Stimulated activated naive B cell treated with anti-CD40 and anti-IgM and Interleukin-4, amounts not matched to agents 10 μg/mL and 1 μg/mL and 100 μg/mL, for 72 hours (primary cell): Measurements from ENCODE around the gene HNRNPUL2.
A peak's percentile ranks its signal among the peaks of the same experiment; 100 is the strongest.
"Not testable (repeated sequence)": the region's sequence is repeated elsewhere in the genome, so short reads cannot be mapped to it uniquely, and the experiment has no call there.

Experiments used
- ATAC-seq, 2 donors: fragments of 150-1000 bp; cut with Tn5 transposase; replicated peaks; 2 replicates each; pipeline ENCODE4 v1.10.0; 2021; ENCODE audit warnings: moderate library complexity in 1 of 2
- DNase-seq: peaks from one replicate; pipeline ENCODE4 v3.0.0; 2021
- H3K27ac Mint-ChIP-seq: one replicate; pipeline ENCODE4 v1.8.0; 2022; ENCODE audit warnings: mild to moderate bottlenecking, mixed read lengths
- H3K27me3 Mint-ChIP-seq, 2 donors: one replicate each; pipeline ENCODE4 v1.8.0; 2022; ENCODE audit warnings: mixed read lengths in 2 of 2
- H3K36me3 Mint-ChIP-seq, 2 donors: one replicate each; pipeline ENCODE4 v1.8.0; 2022; ENCODE audit warnings: mixed read lengths in 2 of 2, mild to moderate bottlenecking in 1 of 2
- H3K4me1 Mint-ChIP-seq, 2 donors: one replicate each; pipeline ENCODE4 v1.8.0; 2022; ENCODE audit warnings: mixed read lengths in 2 of 2, mild to moderate bottlenecking in 1 of 2
- H3K4me3 Mint-ChIP-seq, 2 donors: one replicate each; pipeline ENCODE4 v1.8.0; 2022; ENCODE audit warnings: mild to moderate bottlenecking in 2 of 2, mixed read lengths in 2 of 2, moderate library complexity in 1 of 2
- H3K9me3 Mint-ChIP-seq, 2 donors: one replicate each; pipeline ENCODE4 v1.8.0; 2022; ENCODE audit warnings: mixed read lengths in 2 of 2, mild to moderate bottlenecking in 1 of 2

The HNRNPUL2 gene

DNA sequence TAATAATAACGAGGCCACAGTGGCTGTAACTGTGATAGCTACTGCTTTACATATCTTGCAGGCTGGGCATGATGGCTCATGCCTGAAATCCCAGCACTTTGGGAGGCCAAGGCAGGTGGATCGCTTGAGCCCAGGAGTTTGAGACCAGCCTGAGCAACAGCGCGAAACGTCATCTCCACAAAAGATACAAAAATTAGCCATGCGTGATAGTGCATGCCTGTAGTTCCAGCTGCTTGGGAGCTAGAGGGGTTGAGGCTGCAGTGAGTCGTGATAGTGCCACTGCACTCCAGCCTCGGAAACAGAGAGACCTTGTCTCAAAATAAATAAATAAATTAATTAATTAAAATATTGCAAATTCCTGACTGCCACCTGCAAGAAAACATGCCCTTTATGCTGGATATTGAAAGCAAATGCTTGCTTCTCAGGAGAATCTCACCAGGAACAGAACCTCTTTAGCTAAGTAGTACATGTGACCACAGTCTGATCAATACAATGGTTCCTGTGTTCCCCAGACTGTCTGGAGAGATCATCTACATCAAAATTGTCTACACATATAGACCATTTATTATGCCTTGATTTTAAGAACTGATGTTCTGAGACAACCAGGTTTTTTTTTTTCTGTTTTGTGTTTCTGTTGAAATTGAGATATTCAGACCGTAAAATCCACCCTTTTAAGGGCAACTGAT lies 20.4 kb upstream of the HNRNPUL2 start:
- H3K36me3 Mint-ChIP-seq = peaks cover 10 to 11% of the 10 kb centered on the region in 2 donors
- H3K9me3 Mint-ChIP-seq = no peaks in the 10 kb centered on the region
- H3K4me1 Mint-ChIP-seq = peaks cover 9 to 14% of the 10 kb centered on the region in 2 donors
- no peaks in the 10 kb centered on the region for H3K27me3 Mint-ChIP-seq
- ATAC-seq (no peak), DNase-seq (no peak)
- H3K27ac Mint-ChIP-seq = no peak overlapping the region
- H3K4me3 Mint-ChIP-seq = no peak overlapping the region

- DNase-seq = no peak
- H3K27me3 Mint-ChIP-seq = no peaks in the 10 kb centered on the region
Observed at GRCh38 chr11:62737196-62737595, 9.9 kb upstream of the HNRNPUL2 start.

DNA sequence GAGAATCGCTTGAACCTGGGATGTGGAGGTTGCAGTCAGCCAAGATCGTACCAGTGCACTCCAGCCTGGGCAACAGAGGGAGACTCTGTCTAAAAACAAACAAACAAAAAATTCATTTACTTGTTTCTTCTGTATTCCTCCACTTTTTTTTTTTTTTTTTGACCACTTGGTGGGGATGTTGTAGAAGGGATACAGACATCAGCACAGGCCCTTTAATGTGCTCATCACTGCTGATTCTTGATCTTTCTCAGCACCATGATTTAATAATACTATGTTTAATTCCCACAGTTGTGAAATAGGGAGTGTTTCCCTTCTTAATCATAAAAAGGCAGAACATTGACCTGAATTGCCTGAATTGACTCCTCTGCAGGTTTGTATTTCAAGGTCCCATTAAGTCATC lies 5.6 kb upstream of the HNRNPUL2 start:
- Mint-ChIP-seq H3K27ac (no peak overlapping the region), H3K9me3 (no peaks in the 10 kb centered on the region), H3K36me3 (peaks cover 15 to 29% of the 10 kb centered on the region in 2 donors), H3K27me3 (no peaks in the 10 kb centered on the region), H3K4me3 (no peak overlapping the region), H3K4me1 (peaks cover 10 to 21% of the 10 kb centered on the region in 2 donors)
- DNase-seq = no peak
- ATAC-seq = no peak

More at GRCh38 chr11:62737196-62737595, 9.9 kb upstream of the HNRNPUL2 start:
- ATAC-seq = no peak
- Mint-ChIP-seq H3K27ac (no peak overlapping the region), H3K36me3 (peaks cover 19 to 27% of the 10 kb centered on the region in 2 donors), H3K4me3 (no peak overlapping the region), H3K9me3 (no peaks in the 10 kb centered on the region), H3K4me1 (peaks cover 3 to 5% of the 10 kb centered on the region in 2 donors)

- DNase-seq, ATAC-seq, H3K9me3 Mint-ChIP-seq, H3K27me3 Mint-ChIP-seq, H3K27ac Mint-ChIP-seq: not testable (repeated sequence)
- Mint-ChIP-seq H3K36me3 (peaks cover 23 to 35% of the 10 kb centered on the region in 2 donors), H3K4me1 (peaks cover 14 to 25% of the 10 kb centered on the region in 2 donors), H3K4me3 (peak overlapping the region; percentile 96 to 97)
Observed at GRCh38 chr11:62730076-62730475, 2.8 kb upstream of the HNRNPUL2 start.

DNA sequence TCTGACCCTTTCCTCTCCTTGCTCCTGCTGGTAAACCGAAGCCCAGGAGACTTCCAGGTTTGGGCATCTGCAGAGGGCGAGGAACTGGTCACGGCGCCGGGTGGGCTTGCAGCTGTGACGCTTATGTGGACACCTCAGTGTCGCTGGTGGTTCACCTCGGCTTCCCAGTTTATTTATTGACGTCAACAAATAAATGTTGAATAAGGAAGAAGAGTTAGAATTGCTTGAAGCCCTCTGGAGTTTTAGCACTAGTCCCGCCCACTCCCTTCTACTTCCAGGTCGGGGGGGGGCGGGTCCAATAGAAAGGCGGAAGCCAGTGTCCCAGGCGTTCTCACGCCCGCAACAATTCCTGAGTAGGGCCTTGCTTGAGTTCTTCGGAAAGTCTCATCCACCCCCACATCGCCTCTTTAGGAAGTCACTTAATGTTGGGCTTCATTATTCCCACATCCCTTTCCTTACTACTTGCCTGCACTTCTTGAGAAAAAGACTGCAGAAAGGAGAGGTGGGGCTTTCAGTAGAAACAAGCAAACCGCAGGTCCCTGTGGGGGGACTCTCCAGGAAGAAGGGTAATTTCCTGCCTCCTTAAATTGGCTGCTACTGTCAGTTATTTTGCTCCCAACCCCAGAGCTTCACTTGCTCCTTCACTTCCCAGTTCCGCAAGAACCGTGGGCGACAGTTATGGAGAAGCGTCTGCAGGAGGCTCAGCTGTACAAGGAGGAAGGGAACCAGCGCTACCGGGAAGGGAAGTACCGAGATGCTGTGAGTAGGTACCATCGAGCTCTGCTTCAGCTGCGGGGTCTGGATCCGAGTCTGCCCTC lies 1.1 kb upstream of the HNRNPUL2 start, which contains the start of gene TTC9C:
Gene TTC9C (plus strand): TSS at position 316 of the 818 bp plus-strand sequence. CDS start 363 bp downstream, at position 679.
- ATAC-seq = peak; percentile 36 to 37
- Mint-ChIP-seq H3K9me3 (no peaks in the 10 kb centered on the region), H3K4me3 (peak within 1 kb of the TSS; percentile 96 to 97), H3K27ac (peak within 1 kb of the TSS; percentile 99), H3K36me3 (peaks cover 31 to 45% of the 10 kb centered on the region in 2 donors), H3K27me3 (no peaks in the 10 kb centered on the region), H3K4me1 (peaks cover 22 to 42% of the 10 kb centered on the region in 2 donors)
- peak; percentile 78 for DNase-seq

- Mint-ChIP-seq H3K9me3 (no peaks in the 10 kb centered on the region), H3K27me3 (no peaks in the 10 kb centered on the region), H3K36me3 (peaks cover 29 to 45% of the 10 kb centered on the region in 2 donors), H3K4me3 (peak overlapping the region; percentile 96 to 97), H3K27ac (peak overlapping the region; percentile 99), H3K4me1 (peaks cover 19 to 44% of the 10 kb centered on the region in 2 donors)
- ATAC-seq (peak; percentile 65 to 66), DNase-seq (peak; percentile 86)
Observed at GRCh38 chr11:62727872-62728170, 564 bp upstream of the HNRNPUL2 start.

DNA sequence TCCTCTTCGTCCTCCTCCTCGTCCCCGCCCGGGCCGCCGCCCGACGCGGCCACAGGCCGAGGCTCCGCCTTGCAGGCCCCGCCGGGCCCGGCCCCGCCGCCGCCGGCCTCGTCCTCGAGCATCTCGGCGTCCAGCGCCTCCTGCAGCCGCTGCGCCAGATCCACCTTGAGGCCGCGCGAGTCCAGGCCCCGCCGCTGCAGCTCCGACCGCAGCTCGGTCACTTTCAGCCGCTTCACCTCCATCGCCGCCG lies 417 bp downstream of the HNRNPUL2 start:
- H3K9me3 Mint-ChIP-seq = no peaks in the 10 kb centered on the region
- H3K27me3 Mint-ChIP-seq = no peaks in the 10 kb centered on the region
- peaks cover 19 to 44% of the 10 kb centered on the region in 2 donors for H3K4me1 Mint-ChIP-seq
- ATAC-seq (peak in 1 of 2 donors; percentile 5), DNase-seq (no peak)
- H3K27ac Mint-ChIP-seq = peak overlapping the region; percentile 99
- peaks cover 38 to 55% of the 10 kb centered on the region in 2 donors for H3K36me3 Mint-ChIP-seq
- H3K4me3 Mint-ChIP-seq = peak overlapping the region; percentile 96 to 97

DNA sequence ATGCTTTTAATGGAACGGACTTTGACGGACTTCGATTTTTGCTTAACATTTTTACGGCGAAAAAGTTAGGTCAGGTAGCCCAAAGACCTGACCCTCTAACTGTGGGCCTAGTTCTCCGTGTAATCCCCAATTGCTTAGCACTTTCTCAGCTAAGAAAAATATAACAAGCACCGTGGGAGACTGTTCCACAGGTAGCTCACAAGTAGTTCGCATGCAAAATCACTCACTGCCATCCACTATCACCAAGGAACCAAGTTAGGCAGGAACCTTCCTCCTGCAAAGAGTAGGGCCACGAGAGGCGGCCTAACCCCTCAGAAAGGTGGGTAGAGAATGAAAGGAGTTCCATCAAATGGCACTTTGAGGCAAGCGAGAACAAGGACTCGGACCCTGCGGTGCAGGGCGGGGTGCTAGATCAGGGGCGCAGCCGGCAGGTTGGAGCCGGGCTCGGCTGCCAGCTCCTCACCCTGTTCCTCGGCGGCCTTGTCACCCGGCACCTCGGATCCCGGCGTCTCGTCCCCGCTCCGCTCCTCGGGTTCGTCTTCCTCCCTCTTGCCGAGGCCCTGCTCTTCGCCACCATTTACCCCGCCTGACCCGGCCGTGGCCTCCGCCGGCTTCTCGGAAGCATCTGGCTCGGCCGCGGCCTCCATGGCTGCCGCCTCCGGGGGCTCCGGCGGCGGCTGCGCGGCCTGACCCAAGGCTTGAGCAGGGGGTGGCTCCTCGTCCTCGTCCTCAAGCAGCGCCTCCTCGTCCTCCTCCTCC lies 922 bp downstream of the HNRNPUL2 start:
- Mint-ChIP-seq H3K27me3 (no peaks in the 10 kb centered on the region), H3K9me3 (no peaks in the 10 kb centered on the region), H3K4me1 (peaks cover 19 to 41% of the 10 kb centered on the region in 2 donors)

DNA sequence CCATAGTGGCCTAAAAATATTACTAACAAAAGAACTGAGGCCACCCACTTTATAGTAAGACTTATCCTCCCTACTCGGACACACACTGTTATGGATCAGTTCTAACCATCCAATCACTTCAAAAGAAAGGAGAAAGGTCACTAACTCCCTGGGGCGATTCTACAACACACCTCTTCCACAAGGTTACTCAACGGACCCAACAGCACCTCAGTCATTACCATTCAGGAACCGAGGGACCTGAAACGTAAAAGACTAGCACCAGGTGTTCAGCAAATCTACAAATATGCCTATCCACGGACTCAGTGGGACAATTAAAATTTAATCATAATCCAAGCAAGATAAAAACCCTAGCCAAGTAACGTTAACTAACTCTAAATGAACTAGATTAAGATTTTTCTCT lies 1.6 kb downstream of the HNRNPUL2 start:
- ATAC-seq = no peak
- peak overlapping the region; percentile 96 to 97 for H3K4me3 Mint-ChIP-seq
- H3K9me3 Mint-ChIP-seq = no peaks in the 10 kb centered on the region
- H3K36me3 Mint-ChIP-seq = peaks cover 44 to 61% of the 10 kb centered on the region in 2 donors
- H3K27me3 Mint-ChIP-seq = no peaks in the 10 kb centered on the region
- no peak for DNase-seq
- H3K4me1 Mint-ChIP-seq = peaks cover 15 to 36% of the 10 kb centered on the region in 2 donors
- H3K27ac Mint-ChIP-seq = peak overlapping the region; percentile 89

More for the DNA sequence above, 922 bp downstream of the HNRNPUL2 start:
- DNase-seq (no peak), ATAC-seq (no peak)
- H3K36me3 Mint-ChIP-seq = peaks cover 42 to 57% of the 10 kb centered on the region in 2 donors
- peak overlapping the region; percentile 89 for H3K27ac Mint-ChIP-seq
- peak overlapping the region; percentile 96 to 97 for H3K4me3 Mint-ChIP-seq

DNA sequence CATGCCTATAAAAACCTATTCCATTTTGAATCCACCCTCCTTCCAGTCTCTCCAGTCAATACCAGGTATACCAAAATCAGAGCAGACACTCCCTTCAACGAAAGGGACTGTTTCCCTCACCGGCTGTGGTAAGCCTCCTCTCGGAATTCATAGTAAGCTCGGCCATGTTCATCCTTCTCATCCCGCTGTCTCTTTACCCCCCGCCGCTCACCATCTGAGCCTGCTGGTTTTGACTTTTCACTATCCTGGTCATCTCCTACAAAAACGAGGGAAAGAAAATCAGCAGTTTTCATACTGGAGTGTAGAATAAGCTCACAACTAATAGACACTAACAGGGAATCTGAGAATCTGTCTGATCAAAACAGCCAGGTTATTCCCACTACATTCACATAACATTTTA lies 3.1 kb downstream of the HNRNPUL2 start:
- no peak for ATAC-seq
- Mint-ChIP-seq H3K27ac (no peak overlapping the region), H3K36me3 (peaks cover 53 to 71% of the 10 kb centered on the region in 2 donors), H3K4me3 (peak overlapping the region; percentile 96 to 97), H3K27me3 (no peaks in the 10 kb centered on the region), H3K9me3 (no peaks in the 10 kb centered on the region), H3K4me1 (peaks cover 15 to 27% of the 10 kb centered on the region in 2 donors)
- no peak for DNase-seq

DNA sequence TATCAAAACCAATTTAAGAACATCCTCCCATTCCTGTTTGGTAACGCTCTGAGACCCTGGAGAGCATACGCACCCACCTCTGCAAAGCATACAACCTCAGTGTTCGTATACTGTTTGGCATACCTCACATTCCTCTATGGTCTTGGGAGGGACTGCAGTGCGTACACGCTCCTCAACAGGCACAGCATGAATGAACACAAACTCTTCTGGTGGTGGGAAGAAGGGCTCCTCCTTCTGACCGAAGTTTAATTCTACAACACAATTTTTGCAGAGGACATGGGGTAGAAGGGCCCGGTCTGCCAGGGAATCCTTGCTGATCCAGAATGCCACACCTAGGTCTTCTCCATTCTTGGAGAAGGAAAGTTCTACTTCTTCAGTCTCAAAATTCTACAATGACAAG lies 5.3 kb downstream of the HNRNPUL2 start:
- peak overlapping the region; percentile 42 for H3K27ac Mint-ChIP-seq
- no peaks in the 10 kb centered on the region for H3K9me3 Mint-ChIP-seq
- H3K4me3 Mint-ChIP-seq = no peak overlapping the region
- H3K36me3 Mint-ChIP-seq = peaks cover 61 to 71% of the 10 kb centered on the region in 2 donors
- ATAC-seq = no peak
- no peak for DNase-seq
- H3K4me1 Mint-ChIP-seq = peaks cover 15 to 27% of the 10 kb centered on the region in 2 donors
- no peaks in the 10 kb centered on the region for H3K27me3 Mint-ChIP-seq

- H3K4me3 Mint-ChIP-seq = no peak overlapping the region
- peaks cover 58 to 76% of the 10 kb centered on the region in 2 donors for H3K36me3 Mint-ChIP-seq
- H3K4me1 Mint-ChIP-seq = peaks cover 16 to 24% of the 10 kb centered on the region in 2 donors
- ATAC-seq (no peak), DNase-seq (no peak)
- H3K27ac Mint-ChIP-seq = no peak overlapping the region
- no peaks in the 10 kb centered on the region for H3K27me3 Mint-ChIP-seq
- no peaks in the 10 kb centered on the region for H3K9me3 Mint-ChIP-seq
Observed at GRCh38 chr11:62719302-62719978, 7.8 kb downstream of the HNRNPUL2 start.

- no peak overlapping the region for H3K4me3 Mint-ChIP-seq
- ATAC-seq (no peak), DNase-seq (no peak)
- no peaks in the 10 kb centered on the region for H3K27me3 Mint-ChIP-seq
- H3K9me3 Mint-ChIP-seq = no peaks in the 10 kb centered on the region
- peaks cover 48 to 74% of the 10 kb centered on the region in 2 donors for H3K36me3 Mint-ChIP-seq
- H3K4me1 Mint-ChIP-seq = peaks cover 25 to 34% of the 10 kb centered on the region in 2 donors
- H3K27ac Mint-ChIP-seq = peak overlapping the region; percentile 56
Observed at GRCh38 chr11:62716816-62717215, 10.4 kb downstream of the HNRNPUL2 start.

- no peak overlapping the region for H3K27ac Mint-ChIP-seq
- no peak overlapping the region for H3K4me3 Mint-ChIP-seq
- no peaks in the 10 kb centered on the region for H3K9me3 Mint-ChIP-seq
- ATAC-seq (no peak), DNase-seq (no peak)
- H3K27me3 Mint-ChIP-seq = no peaks in the 10 kb centered on the region
- peaks cover 45 to 74% of the 10 kb centered on the region in 2 donors for H3K36me3 Mint-ChIP-seq
- peaks cover 25 to 34% of the 10 kb centered on the region in 2 donors for H3K4me1 Mint-ChIP-seq
Observed at GRCh38 chr11:62716206-62716605, 11.1 kb downstream of the HNRNPUL2 start.
